AG09309 (cell line): ENCODE measurements around the gene LRRC41.

ENCODE experiments used
- DNase-seq: peaks from one replicate; pipeline ENCODE4 v3.0.0-alpha.2; 2010; ENCODE audit warnings: low read depth
- H3K4me3 ChIP-seq: 2 replicates; pipeline ENCODE4 v1.5.1; 2011; ENCODE audit warnings: mild to moderate bottlenecking, low read depth, low read length, moderate library complexity; ENCODE audit not compliant: control insufficient read depth
- CTCF ChIP-seq: IDR thresholded peaks from 2 replicates; pipeline ENCODE4 v1.5.1; 2011; ENCODE audit warnings: mild to moderate bottlenecking, low read depth, low read length, inconsistent platforms; ENCODE audit not compliant: insufficient read depth, control insufficient read depth; ENCODE audit errors: missing control alignments

Gene LRRC41

GRCh38 chr1:46317323-46317722 lies 13.9 kb upstream of the LRRC41 start:
- no peak for DNase-seq
- no peak for TF ChIP-seq CTCF

GRCh38 chr1:46315669-46316403 lies 12.4 kb upstream of the LRRC41 start:
- no peak for DNase-seq

More at GRCh38 chr1:46317323-46317722, 13.9 kb upstream of the LRRC41 start:
- no peak overlapping the region for H3K4me3 ChIP-seq

GRCh38 chr1:46310321-46310720 lies 6.9 kb upstream of the LRRC41 start:
- DNase-seq = no peak
- H3K4me3 ChIP-seq = no peak overlapping the region
- no peak for TF ChIP-seq CTCF

More at GRCh38 chr1:46315669-46316403, 12.4 kb upstream of the LRRC41 start:
- H3K4me3 ChIP-seq = no peak overlapping the region
- no peak for TF ChIP-seq CTCF

- DNase-seq = no peak
- no peak for TF ChIP-seq CTCF
- no peak overlapping the region for H3K4me3 ChIP-seq
Measured at GRCh38 chr1:46309401-46310159, 6.2 kb upstream of the LRRC41 start.

GRCh38 chr1:46306159-46306530 lies 2.7 kb upstream of the LRRC41 start:
- no peak for TF ChIP-seq CTCF
- DNase-seq = no peak
- no peak overlapping the region for H3K4me3 ChIP-seq

GRCh38 chr1:46303872-46304326 lies 483 bp upstream of the LRRC41 start:
- DNase-seq = no peak
- peak overlapping the region; percentile 62 for H3K4me3 ChIP-seq
- no peak for TF ChIP-seq CTCF
